Breast epithelium (tissue), 3 donors: ENCODE data around the gene CTTN.

Experiments used
- POLR2A ChIP-seq: fragments of 450-650 bp; IDR thresholded peaks from one replicate; pipeline ENCODE4 v1.6.1; 2016; ENCODE audit warnings: antibody characterized with exemption, mild to moderate bottlenecking, moderate library complexity
- TF ChIP-seq, protein P1 (sequence below), 3 donors: fragments of 450-650 bp; IDR thresholded peaks; one replicate each; pipeline ENCODE4 v1.5.1; 2016 to 2017; ENCODE audit warnings: antibody characterized with exemption in 3 of 3, mild to moderate bottlenecking in 3 of 3, moderate library complexity in 3 of 3

DNA sequence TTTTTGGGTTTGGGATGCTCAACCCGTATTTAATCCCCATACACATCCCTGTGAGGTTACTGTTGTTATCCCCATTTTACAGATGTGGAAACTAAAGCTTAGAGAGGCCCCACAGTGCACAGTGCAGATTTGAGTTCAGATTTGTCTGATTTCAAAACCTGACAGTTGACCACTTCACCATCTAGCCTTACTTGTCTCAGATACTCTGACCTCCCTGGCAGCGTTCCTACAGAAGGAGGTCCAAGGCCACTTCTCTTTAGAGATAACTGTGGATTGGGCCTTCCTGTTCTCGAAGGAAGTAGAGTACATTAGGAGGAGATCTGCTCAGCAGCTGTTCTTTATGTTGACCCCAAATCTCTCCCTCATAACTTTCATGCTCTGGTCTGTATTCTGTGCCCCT is 46.7 kb upstream of the CTTN start:
- TF ChIP-seq, protein P1, sequence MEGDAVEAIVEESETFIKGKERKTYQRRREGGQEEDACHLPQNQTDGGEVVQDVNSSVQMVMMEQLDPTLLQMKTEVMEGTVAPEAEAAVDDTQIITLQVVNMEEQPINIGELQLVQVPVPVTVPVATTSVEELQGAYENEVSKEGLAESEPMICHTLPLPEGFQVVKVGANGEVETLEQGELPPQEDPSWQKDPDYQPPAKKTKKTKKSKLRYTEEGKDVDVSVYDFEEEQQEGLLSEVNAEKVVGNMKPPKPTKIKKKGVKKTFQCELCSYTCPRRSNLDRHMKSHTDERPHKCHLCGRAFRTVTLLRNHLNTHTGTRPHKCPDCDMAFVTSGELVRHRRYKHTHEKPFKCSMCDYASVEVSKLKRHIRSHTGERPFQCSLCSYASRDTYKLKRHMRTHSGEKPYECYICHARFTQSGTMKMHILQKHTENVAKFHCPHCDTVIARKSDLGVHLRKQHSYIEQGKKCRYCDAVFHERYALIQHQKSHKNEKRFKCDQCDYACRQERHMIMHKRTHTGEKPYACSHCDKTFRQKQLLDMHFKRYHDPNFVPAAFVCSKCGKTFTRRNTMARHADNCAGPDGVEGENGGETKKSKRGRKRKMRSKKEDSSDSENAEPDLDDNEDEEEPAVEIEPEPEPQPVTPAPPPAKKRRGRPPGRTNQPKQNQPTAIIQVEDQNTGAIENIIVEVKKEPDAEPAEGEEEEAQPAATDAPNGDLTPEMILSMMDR (IDR thresholded peaks at IDR 0.05) = no peak
- TF ChIP-seq POLR2A = no peak
